Activated CD4-positive, alpha-beta T cell treated with anti-CD3 and anti-CD28 coated beads, Interleukin-2, amount 50 U/mL, for 48 hours (primary cell): ENCODE measurements around the gene PTGIS.

Source experiments
- DNase-seq, 2 experiments: peaks; one replicate each; pipeline ENCODE4 v3.0.0-alpha.2; 2020

The PTGIS gene

GRCh38 chr20:49466114-49466912 is 101.6 kb downstream of the PTGIS start:
- DNase-seq = no peak

DNA sequence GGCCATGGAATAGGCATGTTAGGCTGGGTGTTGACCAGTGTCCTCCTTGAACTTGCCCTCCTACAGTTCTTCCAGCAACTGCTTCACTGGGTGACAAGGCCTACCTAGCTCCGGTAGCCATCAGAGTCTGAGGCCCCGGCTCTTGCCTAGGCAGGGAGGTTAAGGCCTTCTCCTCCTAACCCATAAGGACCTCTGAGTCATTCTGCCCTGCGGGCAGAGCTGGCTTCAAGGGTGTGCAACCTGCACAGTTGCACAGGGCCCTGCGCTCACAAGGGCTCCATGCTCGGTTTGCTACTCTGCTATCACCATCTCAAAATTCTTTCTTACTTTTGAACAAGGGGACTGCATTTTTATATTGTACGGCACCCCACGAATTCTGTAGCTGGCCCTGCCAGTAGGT is 103.4 kb downstream of the PTGIS start:
- DNase-seq = no peak

DNA sequence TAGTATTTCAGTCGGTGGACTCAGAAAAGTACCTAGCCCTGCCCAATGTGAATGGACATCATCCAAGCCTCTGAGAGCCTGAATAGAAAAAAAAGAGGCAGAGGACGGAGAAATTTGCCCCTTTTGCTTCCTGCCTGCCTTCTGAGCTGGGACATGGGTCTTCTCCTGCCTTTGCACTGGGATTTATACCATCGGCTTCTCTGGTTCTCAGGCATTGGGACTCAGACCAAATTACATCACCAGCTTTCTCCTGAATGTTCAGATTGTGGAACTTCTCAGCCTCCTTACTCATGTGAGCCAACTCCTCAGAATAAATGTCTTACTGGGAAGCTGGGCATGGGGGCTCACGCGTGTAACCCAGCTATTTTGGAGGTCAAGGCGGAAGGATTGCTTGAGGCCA is 105.3 kb downstream of the PTGIS start:
- DNase-seq = no peak

- no peak for DNase-seq
Observed at GRCh38 chr20:49461894-49462620, 105.9 kb downstream of the PTGIS start.

GRCh38 chr20:49460916-49461315 is 107.0 kb downstream of the PTGIS start:
- no peak for DNase-seq

DNA sequence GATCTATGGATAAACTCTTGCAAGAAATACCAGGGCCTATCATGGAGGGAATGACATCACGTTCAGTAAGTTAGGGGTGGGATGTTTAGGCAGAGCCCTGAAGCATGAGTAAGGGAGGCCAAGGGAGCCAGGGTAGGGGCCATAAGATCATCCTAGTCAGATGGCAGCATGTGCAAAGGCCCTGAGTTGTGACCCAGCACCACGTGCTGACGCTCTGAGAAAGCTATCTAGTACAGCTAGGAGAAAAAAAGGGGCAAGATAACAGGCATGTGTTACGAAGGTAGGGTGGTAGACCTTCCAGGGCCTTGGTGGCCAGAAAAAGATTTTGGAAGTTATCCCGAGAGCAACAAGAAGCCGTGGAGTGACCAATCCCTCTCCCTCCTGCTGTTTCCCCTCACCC is 107.8 kb downstream of the PTGIS start:
- no peak for DNase-seq

GRCh38 chr20:49459684-49460083 is 108.3 kb downstream of the PTGIS start:
- no peak for DNase-seq

- DNase-seq = no peak
Observed at GRCh38 chr20:49457444-49457843, 110.5 kb downstream of the PTGIS start.

GRCh38 chr20:49456646-49457045 is 111.3 kb downstream of the PTGIS start:
- DNase-seq = no peak

DNA sequence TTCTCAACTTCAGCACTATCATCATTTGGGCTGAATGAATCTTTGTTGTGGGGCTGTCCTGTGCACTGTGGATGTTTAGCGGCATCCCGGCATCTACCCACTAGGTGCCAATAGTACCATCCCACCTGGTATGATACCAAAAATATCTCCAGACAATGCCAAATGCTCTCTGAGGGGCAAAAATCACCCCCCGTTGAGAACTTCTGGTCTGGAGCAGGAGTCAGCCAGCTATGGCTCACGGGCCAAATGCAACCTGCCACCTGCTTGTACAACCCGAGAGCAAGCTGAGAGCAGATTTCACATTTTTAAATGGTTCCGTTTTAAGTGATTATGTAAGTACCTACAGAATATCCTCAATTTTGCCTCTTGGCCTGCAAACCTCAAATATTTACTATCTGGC is 112.2 kb downstream of the PTGIS start:
- DNase-seq = no peak
